H9 (cell line): ENCODE measurements around the gene ZNF786. TPM values are rescaled to one million over a fixed set of nuclear protein-coding genes. Genes with fewer than 3 reads are reported as not detected.

Experiments
- DNase-seq: peaks from one replicate; pipeline ENCODE4 v3.0.0-alpha.2; 2017
- H2AFZ ChIP-seq: one replicate; pipeline ENCODE4 v1.6.1; 2013; ENCODE audit warnings: mild to moderate bottlenecking, low read length, control low read depth, moderate library complexity
- H2AK5ac ChIP-seq: 2 replicates; pipeline ENCODE4 v1.6.1; 2013; ENCODE audit warnings: low read length, control low read depth, mixed read lengths; ENCODE audit not compliant: insufficient read length
- H2BK120ac ChIP-seq: one replicate; pipeline ENCODE4 v1.6.1; 2013; ENCODE audit warnings: low read depth, mild to moderate bottlenecking, low read length, control low read depth, inconsistent platforms; ENCODE audit not compliant: poor library complexity, severe bottlenecking
- H2BK12ac ChIP-seq: 2 replicates; pipeline ENCODE4 v1.6.1; 2013; ENCODE audit warnings: low read length, control low read depth, mixed read lengths, low read depth; ENCODE audit not compliant: insufficient read length
- H2BK15ac ChIP-seq: 2 replicates; pipeline ENCODE4 v1.6.1; 2013; ENCODE audit warnings: low read depth, low read length, control low read depth
- H2BK20ac ChIP-seq: one replicate; pipeline ENCODE4 v1.6.1; 2013; ENCODE audit warnings: low read depth, mild to moderate bottlenecking, low read length, control low read depth, inconsistent platforms; ENCODE audit not compliant: poor library complexity, severe bottlenecking
- H2BK5ac ChIP-seq: 2 replicates; pipeline ENCODE4 v1.6.1; 2013; ENCODE audit warnings: low read length, control low read depth, mixed read lengths; ENCODE audit not compliant: insufficient read length
- H3K14ac ChIP-seq: 2 replicates; pipeline ENCODE4 v1.6.1; 2013; ENCODE audit warnings: low read length, control low read depth; ENCODE audit not compliant: insufficient read depth
- H3K18ac ChIP-seq: 2 replicates; pipeline ENCODE4 v1.6.1; 2013; ENCODE audit warnings: low read depth, mild to moderate bottlenecking, mixed read lengths, low read length, control low read depth; ENCODE audit not compliant: insufficient read length
- H3K23ac ChIP-seq: 2 replicates; pipeline ENCODE4 v1.6.1; 2013; ENCODE audit warnings: low read length, control low read depth, mixed read lengths, low read depth; ENCODE audit not compliant: insufficient read length
- H3K23me2 ChIP-seq: 2 replicates; pipeline ENCODE4 v1.6.1; 2013; ENCODE audit warnings: low read depth, mild to moderate bottlenecking, mixed read lengths, low read length, control low read depth; ENCODE audit not compliant: insufficient read length, poor library complexity, severe bottlenecking
- H3K27ac ChIP-seq: 2 replicates; pipeline ENCODE4 v1.5.1; 2013; ENCODE audit warnings: low read length, control low read depth, mixed read lengths, low read depth; ENCODE audit not compliant: insufficient read length
- H3K27me3 ChIP-seq: 2 replicates; pipeline ENCODE4 v1.6.1; 2013; ENCODE audit warnings: low read length, control low read depth, inconsistent platforms; ENCODE audit not compliant: insufficient read depth
- H3K4ac ChIP-seq: 2 replicates; pipeline ENCODE4 v1.6.1; 2013; ENCODE audit warnings: low read depth, mild to moderate bottlenecking, control low read depth, inconsistent platforms, low read length, moderate library complexity
- H3K4me1 ChIP-seq: 2 replicates; pipeline ENCODE4 v1.6.1; 2013; ENCODE audit warnings: low read length, control low read depth, inconsistent platforms; ENCODE audit not compliant: insufficient read depth
- H3K4me2 ChIP-seq: 2 replicates; pipeline ENCODE4 v1.6.1; 2013; ENCODE audit warnings: low read length, control low read depth, mixed read lengths; ENCODE audit not compliant: insufficient read length, insufficient read depth
- H3K56ac ChIP-seq: 2 replicates; pipeline ENCODE4 v1.6.1; 2013; ENCODE audit warnings: low read depth, mild to moderate bottlenecking, mixed read lengths, low read length, control low read depth; ENCODE audit not compliant: insufficient read length
- H3K79me1 ChIP-seq: 2 replicates; pipeline ENCODE4 v1.6.1; 2013; ENCODE audit warnings: low read depth, mild to moderate bottlenecking, moderate library complexity, low read length, control low read depth, inconsistent platforms; ENCODE audit not compliant: insufficient read depth, poor library complexity, severe bottlenecking
- H3K79me2 ChIP-seq: 2 replicates; pipeline ENCODE4 v1.6.1; 2013; ENCODE audit warnings: low read length, control low read depth, inconsistent platforms; ENCODE audit not compliant: insufficient read depth
- H3K9ac ChIP-seq: 2 replicates; pipeline ENCODE4 v1.6.1; 2013; ENCODE audit warnings: low read length, control low read depth, mixed read lengths; ENCODE audit not compliant: insufficient read length; ENCODE audit errors: extremely low read depth
- H3K9me3 ChIP-seq: one replicate; pipeline ENCODE4 v1.6.1; 2013; ENCODE audit warnings: low read depth, low read length, inconsistent platforms; ENCODE audit not compliant: control insufficient read depth
- H3T11ph ChIP-seq: one replicate; pipeline ENCODE4 v1.6.1; 2013; ENCODE audit warnings: mild to moderate bottlenecking, low read length, control low read depth, inconsistent platforms
- H4K20me1 ChIP-seq: one replicate; pipeline ENCODE4 v1.6.1; 2013; ENCODE audit not compliant: control insufficient read depth, insufficient read length, insufficient read depth
- H4K5ac ChIP-seq: 2 replicates; pipeline ENCODE4 v1.6.1; 2013; ENCODE audit warnings: low read depth, mild to moderate bottlenecking, mixed read lengths, low read length, control low read depth; ENCODE audit not compliant: insufficient read length
- H4K8ac ChIP-seq: replicated peaks from 2 replicates; pipeline ENCODE4 v1.6.1; 2013; ENCODE audit warnings: low read length, control low read depth, mixed read lengths, low read depth; ENCODE audit not compliant: insufficient read length
- H4K91ac ChIP-seq: 2 replicates; pipeline ENCODE4 v1.6.1; 2013; ENCODE audit warnings: low read depth, mild to moderate bottlenecking, moderate library complexity, mixed read lengths, low read length, control low read depth; ENCODE audit not compliant: insufficient read length
- H3K27ac Mint-ChIP-seq, 3 experiments: 2 replicates in 2 of 3; 3 replicates in 1 of 3; pipeline ENCODE4 v1.8.0; 2020 to 2021; ENCODE audit warnings: mixed read lengths in 3 of 3, mild to moderate bottlenecking in 1 of 3, moderate library complexity in 1 of 3
- H3K27me3 Mint-ChIP-seq: 2 replicates; pipeline ENCODE4 v1.8.0; 2021; ENCODE audit warnings: low read depth, mild to moderate bottlenecking, moderate library complexity, mixed read lengths
- H3K36me3 Mint-ChIP-seq, 3 experiments: 2 replicates in 2 of 3; 3 replicates in 1 of 3; pipeline ENCODE4 v1.8.0; 2020 to 2021; ENCODE audit warnings: low read depth in 3 of 3, mixed read lengths in 3 of 3; ENCODE audit not compliant: insufficient read depth in 1 of 3
- H3K4me1 Mint-ChIP-seq, 2 experiments: 2 replicates each; pipeline ENCODE4 v1.8.0; 2020; ENCODE audit warnings: mixed read lengths in 2 of 2
- H3K4me3 Mint-ChIP-seq, 2 experiments: 2 replicates in 1 of 2; 3 replicates in 1 of 2; pipeline ENCODE4 v1.8.0; 2020 to 2021; ENCODE audit warnings: mild to moderate bottlenecking in 2 of 2, mixed read lengths in 2 of 2, moderate library complexity in 1 of 2
- H3K9me3 Mint-ChIP-seq, 2 experiments: 2 replicates in 1 of 2; 3 replicates in 1 of 2; pipeline ENCODE4 v1.8.0; 2020; ENCODE audit warnings: mild to moderate bottlenecking in 2 of 2, mixed read lengths in 2 of 2, moderate library complexity in 1 of 2
- CTCF ChIP-seq: fragments of 200-600 bp; sonication (generic); conservative IDR thresholded peaks from 3 replicates; pipeline ENCODE4 v1.8.0; 2021; ENCODE audit warnings: antibody characterized with exemption, mild to moderate bottlenecking
- WGBS: extraction: QIAGEN DNeasy Blood & Tissue Kit; methylation state at CpG from one replicate; pipeline ENCODE4 v1.1.7; 2013; ENCODE audit warnings: missing lambda C conversion rate, low lambda C conversion rate, mixed read lengths; ENCODE audit not compliant: insufficient read length; ENCODE audit errors: extremely low coverage; 5-methylcytosine and 5-hydroxymethylcytosine counted together
- total RNA-seq: library from RNA; stranded (reverse); gene quantifications from 2 replicates; pipeline ENCODE4 v1.2.1, GENCODE V29; 2021

ZNF786 gene
- total RNA-seq, 1 experiment from 2014 or later, result 25.1 TPM

- H2BK15ac ChIP-seq, result no peak overlapping the region
- H3K36me3 Mint-ChIP-seq, result peaks cover 24 to 67% (median 64%) of the 10 kb centered on the region in 3 experiments
- no peaks in the 10 kb centered on the region for H3K4me1 ChIP-seq
- peaks cover 2% of the 10 kb centered on the region in 2 experiments; a peak in 1 of 4 replicates for H3K4me1 Mint-ChIP-seq
- no peak overlapping the region for H3K4ac ChIP-seq
- no peak overlapping the region for H2BK12ac ChIP-seq
- no peaks in the 10 kb centered on the region for H3K79me1 ChIP-seq
- no peak overlapping the region for H2AFZ ChIP-seq
- no peak for TF ChIP-seq CTCF
- no peak overlapping the region for H2BK5ac ChIP-seq
- H4K91ac ChIP-seq, result no peak overlapping the region
- H3K9me3 Mint-ChIP-seq, result no peaks in the 10 kb centered on the region
- H2BK20ac ChIP-seq, result no peak overlapping the region
- no peak overlapping the region for H3K23ac ChIP-seq
- no peak overlapping the region for H2AK5ac ChIP-seq
- H3K27me3 ChIP-seq, result no peaks in the 10 kb centered on the region
- no peaks in the 10 kb centered on the region for H4K20me1 ChIP-seq
- no peak for DNase-seq
- no peak overlapping the region for H3K14ac ChIP-seq
- H3K18ac ChIP-seq, result no peak overlapping the region
- H3K9ac ChIP-seq, result no peak overlapping the region
- no peak overlapping the region for H3K4me2 ChIP-seq
- H4K8ac ChIP-seq, result no peak overlapping the region
- no peak overlapping the region for H3K56ac ChIP-seq
- H3K23me2 ChIP-seq, result no peaks in the 10 kb centered on the region
- no peak overlapping the region for H4K5ac ChIP-seq
- WGBS, result no CpG with 5 or more reads among the region's 3 CpGs
- H3K79me2 ChIP-seq, result no peaks in the 10 kb centered on the region
- no peaks in the 10 kb centered on the region for H3K9me3 ChIP-seq
- no peak overlapping the region for H3K27ac Mint-ChIP-seq
- no peak overlapping the region for H3K27ac ChIP-seq
- H2BK120ac ChIP-seq, result no peak overlapping the region
- H3K27me3 Mint-ChIP-seq, result no peaks in the 10 kb centered on the region
- H3K4me3 Mint-ChIP-seq, result no peak overlapping the region
- H3T11ph ChIP-seq, result no peak overlapping the region
These were observed 16.2 kb downstream of the ZNF786 start for GRCh38 chr7:149074116-149074885.
